Activated B cell treated with CpG ODN at 0.5 μM for 24 hours (primary cell): ENCODE data around the gene BCL7C. TPM values are rescaled to one million over a fixed set of nuclear protein-coding genes. Genes with fewer than 3 reads are reported as not detected.

Experiments
- ATAC-seq: fragments of 200-7000 bp; cut with Tn5 transposase; one replicate; pipeline ENCODE4 v1.10.0; 2021; ENCODE audit warnings: low read depth, mild to moderate bottlenecking, moderate library complexity
- CTCF ChIA-PET: fragments of 350-600 bp; sonication (Branson Sonifier 250); formaldehyde crosslinking; loops from one replicate; lab custom pipeline; 2021; ENCODE audit warnings: antibody characterized with exemption; lab: Charles Lee
- POLR2A ChIA-PET: fragments of 350-600 bp; sonication (Branson Sonifier 250); formaldehyde crosslinking; loops from one replicate; lab custom pipeline; 2021; ENCODE audit warnings: antibody characterized with exemption; lab: Charles Lee
- DNase-seq: peaks from one replicate; pipeline ENCODE4 v3.0.0; 2022
- H3K27ac Mint-ChIP-seq: one replicate; pipeline ENCODE4 v1.8.0; 2020; ENCODE audit warnings: mixed read lengths
- H3K27me3 Mint-ChIP-seq: one replicate; pipeline ENCODE4 v1.8.0; 2021; ENCODE audit warnings: mixed read lengths
- H3K36me3 Mint-ChIP-seq: one replicate; pipeline ENCODE4 v1.8.0; 2021; ENCODE audit warnings: low read depth, mixed read lengths
- H3K4me1 Mint-ChIP-seq: one replicate; pipeline ENCODE4 v1.8.0; 2021; ENCODE audit warnings: mixed read lengths
- H3K4me3 Mint-ChIP-seq: one replicate; pipeline ENCODE4 v1.8.0; 2020; ENCODE audit warnings: mild to moderate bottlenecking, mixed read lengths
- H3K9me3 Mint-ChIP-seq: one replicate; pipeline ENCODE4 v1.8.0; 2020; ENCODE audit warnings: mixed read lengths
- CTCF ChIP-seq: fragments of 200-600 bp; IDR thresholded peaks from one replicate; pipeline ENCODE4 v1.8.0; 2022; ENCODE audit warnings: antibody characterized with exemption, mild to moderate bottlenecking
- intact Hi-C: fragments of 100-400 bp; cut with micrococcal nuclease; formaldehyde crosslinking; loops from one replicate; pipeline ENCODE4 v1.15.1; 2024
- total RNA-seq: library from RNA; stranded (reverse); gene quantifications from 2 replicates; pipeline ENCODE4 v1.2.3, GENCODE V29; 2022

The BCL7C gene
- total RNA-seq, 1 donor from 2014 or later: 32.2 TPM

GRCh38 chr16:30875871-30876801 is 17.7 kb downstream of the BCL7C start:
- intact Hi-C loops: loop anchor here (1.0 to 2.0 kb wide), 10 partner anchors 8 to 583 kb away; partner anchors contain the start of genes ARMC5, CFAP119, FBRS and RNF40
- no peaks in the 10 kb centered on the region for H3K27me3 Mint-ChIP-seq

GRCh38 chr16:30874821-30875717 is 18.8 kb downstream of the BCL7C start:
- no peaks in the 10 kb centered on the region for H3K9me3 Mint-ChIP-seq
- intact Hi-C loops: loop anchor here (1.0 to 2.0 kb wide), 9 partner anchors 22 to 584 kb away; partner anchors contain the start of genes ARMC5, CFAP119, FBRS and RNF40
- H3K36me3 Mint-ChIP-seq: peaks cover 19% of the 10 kb centered on the region

More at GRCh38 chr16:30875871-30876801, 17.7 kb downstream of the BCL7C start:
- peak overlapping the region; percentile 94 for H3K4me3 Mint-ChIP-seq
- ChIA-PET POLR2A (interaction anchor here (0.6 to 5.2 kb wide), 16 partner anchors 9 to 998 kb away, joined by 3 to 77 read pairs (median 10); partner anchors contain the start of genes ALDOA, BCL7C, CORO1A and CTF1), CTCF (interaction anchor here (2.0 to 3.6 kb wide), 2 partner anchors 26 to 31 kb away, joined by 8 to 22 read pairs; no protein-coding TSS in a partner anchor)
- ATAC-seq: peak; percentile 56
- peaks cover 22% of the 10 kb centered on the region for H3K36me3 Mint-ChIP-seq
- peaks cover 37% of the 10 kb centered on the region for H3K4me1 Mint-ChIP-seq
- H3K27ac Mint-ChIP-seq: peak overlapping the region; percentile 95
- TF ChIP-seq CTCF: no peak
- DNase-seq: peak; percentile 21
- no peaks in the 10 kb centered on the region for H3K9me3 Mint-ChIP-seq

GRCh38 chr16:30874244-30874820 is 19.5 kb downstream of the BCL7C start:
- ChIA-PET CTCF (interaction anchor here (1.0 to 3.6 kb wide), 3 partner anchors 28 to 69 kb away, joined by 4 to 22 read pairs (median 8); no protein-coding TSS in a partner anchor), POLR2A (interaction anchor here (0.5 to 5.2 kb wide), 27 partner anchors 11 to 1153 kb away, joined by 3 to 77 read pairs (median 6); partner anchors contain the start of genes ALDOA, ARMC5, BCL7C and CTF1)
- DNase-seq (no peak), ATAC-seq (no peak)
- peaks cover 19% of the 10 kb centered on the region for H3K36me3 Mint-ChIP-seq
- H3K27ac Mint-ChIP-seq: peak overlapping the region; percentile 95
- H3K27me3 Mint-ChIP-seq: no peaks in the 10 kb centered on the region
- peak overlapping the region; percentile 94 for H3K4me3 Mint-ChIP-seq
- no peak for TF ChIP-seq CTCF
- intact Hi-C loops: loop anchor here (2.0 kb wide), 2 partner anchors 30 to 112 kb away; partner anchors contain the start of genes CFAP119 and RNF40
- peaks cover 37% of the 10 kb centered on the region for H3K4me1 Mint-ChIP-seq
- no peaks in the 10 kb centered on the region for H3K9me3 Mint-ChIP-seq

More at GRCh38 chr16:30874821-30875717, 18.8 kb downstream of the BCL7C start:
- Mint-ChIP-seq H3K27ac (peak overlapping the region; percentile 95), H3K27me3 (no peaks in the 10 kb centered on the region), H3K4me3 (peak overlapping the region; percentile 94), H3K4me1 (peaks cover 37% of the 10 kb centered on the region)
- POLR2A ChIA-PET: interaction anchor here (0.5 to 5.2 kb wide), 30 partner anchors 10 to 1153 kb away, joined by 3 to 77 read pairs (median 5); partner anchors contain the start of genes ALDOA, ARMC5, BCL7C and CTF1
- peak; percentile 90 for DNase-seq
- no peak for TF ChIP-seq CTCF
- ATAC-seq: peak; percentile 83
- CTCF ChIA-PET: interaction anchor here (1.0 to 3.6 kb wide), 3 partner anchors 27 to 70 kb away, joined by 4 to 22 read pairs (median 8); no protein-coding TSS in a partner anchor

GRCh38 chr16:30870904-30871303 is 23.0 kb downstream of the BCL7C start:
- Mint-ChIP-seq H3K36me3 (peaks cover 10% of the 10 kb centered on the region), H3K9me3 (no peaks in the 10 kb centered on the region), H3K4me3 (no peak overlapping the region), H3K4me1 (peaks cover 29% of the 10 kb centered on the region), H3K27me3 (no peaks in the 10 kb centered on the region), H3K27ac (no peak overlapping the region)
- no peak for TF ChIP-seq CTCF
- ChIA-PET CTCF (interaction anchor here (4.5 kb wide), 1 partner anchor 26 kb away, joined by 18 read pairs; no protein-coding TSS in a partner anchor), POLR2A (no interaction called here)
- DNase-seq (no peak), ATAC-seq (no peak)
- intact Hi-C loops: no loop called here
